HEK293T (cell line): ENCODE results near the gene RIPK3.

Experiments used
- CTCF ChIA-PET: fragments of 350-600 bp; formaldehyde crosslinking; extraction: SDS; loops from one replicate; lab custom pipeline; 2021; ENCODE audit warnings: antibody characterized with exemption, inconsistent platforms; lab: Yijun Ruan, JAX
- POLR2A ChIA-PET: fragments of 350-600 bp; formaldehyde crosslinking; extraction: SDS; loops from one replicate; lab custom pipeline; 2020; ENCODE audit warnings: antibody characterized with exemption, inconsistent platforms; lab: Yijun Ruan, JAX
- DNase-seq: peaks from one replicate; pipeline ENCODE4 v3.0.0; 2012; ENCODE audit warnings: mixed read lengths; ENCODE audit errors: extremely low spot score
- ARNT ChIP-seq: fragments of 450-650 bp; IDR thresholded peaks from 2 replicates; pipeline ENCODE4 v1.6.1; 2017; ENCODE audit warnings: mild to moderate bottlenecking
- BHLHE40 ChIP-seq: fragments of 450-650 bp; IDR thresholded peaks from 2 replicates; pipeline ENCODE4 v1.6.1; 2016; ENCODE audit warnings: mild to moderate bottlenecking, moderate library complexity, borderline replicate concordance
- CTBP1 ChIP-seq: fragments of 450-650 bp; IDR thresholded peaks from 2 replicates; pipeline ENCODE4 v1.6.1; 2016; ENCODE audit warnings: borderline replicate concordance
- ELF4 ChIP-seq: fragments of 450-650 bp; IDR thresholded peaks from 2 replicates; pipeline ENCODE4 v1.6.1; 2017; ENCODE audit warnings: antibody characterized with exemption
- FOXA1 ChIP-seq: fragments of 450-650 bp; IDR thresholded peaks from 2 replicates; pipeline ENCODE4 v1.6.1; 2016; ENCODE audit warnings: mild to moderate bottlenecking
- FOXK2 ChIP-seq: fragments of 450-650 bp; IDR thresholded peaks from 2 replicates; pipeline ENCODE4 v1.6.1; 2016; ENCODE audit warnings: mild to moderate bottlenecking
- FOXM1 ChIP-seq: fragments of 450-650 bp; IDR thresholded peaks from 2 replicates; pipeline ENCODE4 v1.6.1; 2017; ENCODE audit warnings: mild to moderate bottlenecking, borderline replicate concordance
- HDGF ChIP-seq: fragments of 450-650 bp; IDR thresholded peaks from 2 replicates; pipeline ENCODE4 v1.6.1; 2017; ENCODE audit warnings: antibody characterized with exemption, borderline replicate concordance
- L3MBTL2 ChIP-seq: fragments of 450-650 bp; conservative IDR thresholded peaks from 2 replicates; pipeline ENCODE4 v1.6.1; 2016; ENCODE audit warnings: mild to moderate bottlenecking
- LEF1 ChIP-seq: fragments of 450-650 bp; IDR thresholded peaks from 2 replicates; pipeline ENCODE4 v1.6.1; 2017; ENCODE audit warnings: mild to moderate bottlenecking, borderline replicate concordance
- NFRKB ChIP-seq: fragments of 450-650 bp; IDR thresholded peaks from 2 replicates; pipeline ENCODE4 v1.6.1; 2016; ENCODE audit warnings: mild to moderate bottlenecking, moderate library complexity
- PKNOX1 ChIP-seq: fragments of 450-650 bp; IDR thresholded peaks from 2 replicates; pipeline ENCODE4 v1.6.1; 2016
- SP1 ChIP-seq: fragments of 450-650 bp; IDR thresholded peaks from 2 replicates; pipeline ENCODE4 v1.6.1; 2017
- SUZ12 ChIP-seq: fragments of 450-650 bp; IDR thresholded peaks from 2 replicates; pipeline ENCODE4 v1.6.1; 2016; ENCODE audit warnings: mild to moderate bottlenecking
- TARDBP ChIP-seq: fragments of 450-650 bp; IDR thresholded peaks from 2 replicates; pipeline ENCODE4 v1.6.1; 2016
- ZNF384 ChIP-seq: fragments of 450-650 bp; IDR thresholded peaks from 2 replicates; pipeline ENCODE4 v1.6.1; 2016

RIPK3 gene

GRCh38 chr14:24338843-24339242, 948 bp downstream of the RIPK3 start:
- TF ChIP-seq BHLHE40: no peak
- TF ChIP-seq FOXM1: no peak
- no peak for TF ChIP-seq TARDBP
- TF ChIP-seq SUZ12: no peak
- no peak for TF ChIP-seq NFRKB
- TF ChIP-seq HDGF: no peak
- TF ChIP-seq L3MBTL2: no peak
- no peak for TF ChIP-seq ARNT
- no peak for TF ChIP-seq ZNF384
- no peak for TF ChIP-seq ELF4
- no peak for TF ChIP-seq CTBP1
- no peak for TF ChIP-seq FOXA1
- no peak for TF ChIP-seq PKNOX1
- ChIA-PET CTCF (interaction anchor here (3.2 kb wide), 1 partner anchor 93 kb away, joined by 13 read pairs; no protein-coding TSS in a partner anchor), POLR2A (interaction anchor here (0.7 to 1.0 kb wide), 3 partner anchors 8 to 93 kb away, joined by 3 read pairs; partner anchors contain the start of gene KHNYN)
- no peak for DNase-seq

- POLR2A ChIA-PET: interaction anchor here (0.6 to 1.5 kb wide), 6 partner anchors 9 to 104 kb away, joined by 3 to 4 read pairs (median 3); partner anchors contain the start of gene KHNYN
- DNase-seq: no peak
- CTCF ChIA-PET: interaction anchor here (1.3 to 3.2 kb wide), 2 partner anchors 94 to 99 kb away, joined by 5 to 13 read pairs; no protein-coding TSS in a partner anchor
- TF ChIP-seq LEF1 (no peak), L3MBTL2 (no peak)
Observed at GRCh38 chr14:24337824-24338175, 2.0 kb downstream of the RIPK3 start.

- POLR2A ChIA-PET: interaction anchor here (0.6 to 2.4 kb wide), 5 partner anchors 93 to 105 kb away, joined by 3 to 9 read pairs (median 4); partner anchors contain the start of genes CBLN3 and KHNYN
- no peak for DNase-seq
- TF ChIP-seq PKNOX1 (no peak), L3MBTL2 (no peak), ELF4 (no peak), CTBP1 (no peak), LEF1 (no peak), BHLHE40 (no peak), SP1 (no peak), ARNT (no peak), ZNF384 (no peak), FOXA1 (no peak), TARDBP (no peak), SUZ12 (no peak), NFRKB (no peak)
- CTCF ChIA-PET: interaction anchor here (1.3 to 3.2 kb wide), 3 partner anchors 8 to 99 kb away, joined by 5 to 13 read pairs (median 6); no protein-coding TSS in a partner anchor
Observed at GRCh38 chr14:24337144-24337823, 2.5 kb downstream of the RIPK3 start.

DNA sequence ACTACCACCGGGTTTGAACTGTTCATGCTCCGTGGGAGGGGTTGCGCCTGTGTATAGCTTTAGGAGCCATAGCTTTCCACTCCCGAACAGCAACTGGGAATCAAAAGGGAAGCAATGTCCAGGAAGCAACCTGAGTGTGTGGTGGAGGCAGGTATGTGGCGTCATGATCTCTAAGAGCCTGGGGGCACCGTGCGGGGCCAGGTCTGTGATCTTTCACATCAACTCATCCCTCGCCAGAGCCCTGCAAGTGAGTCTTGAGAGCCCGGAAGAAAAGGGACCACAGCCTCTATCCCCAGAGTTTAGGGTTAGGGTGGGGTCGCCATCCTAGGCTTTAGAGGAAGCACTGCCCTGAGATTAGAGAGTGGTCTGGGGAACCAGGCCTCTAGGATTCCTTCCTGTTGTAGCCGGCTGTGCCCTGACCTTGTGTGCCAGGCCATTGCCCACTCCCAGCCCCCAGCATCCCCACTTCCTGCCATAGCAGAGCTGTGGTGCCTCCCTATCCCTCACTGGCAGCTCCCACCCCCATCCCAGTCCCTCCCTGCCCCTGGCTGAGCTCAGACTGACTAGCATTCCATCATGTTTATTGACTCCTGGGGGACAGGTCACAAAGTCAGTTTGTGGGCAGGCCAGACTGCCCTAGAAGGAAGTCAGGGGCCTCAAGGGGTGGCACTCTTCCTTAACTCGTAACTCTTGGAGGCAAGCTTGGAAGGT, 4.2 kb downstream of the RIPK3 start:
- ChIA-PET POLR2A (interaction anchor here (1.1 to 2.4 kb wide), 2 partner anchors 94 to 96 kb away, joined by 5 to 9 read pairs; partner anchors contain the start of genes CBLN3 and KHNYN), CTCF (interaction anchor here (1.0 to 9.6 kb wide), 4 partner anchors 10 to 100 kb away, joined by 3 to 145 read pairs (median 4); partner anchors contain the start of genes CBLN3 and KHNYN)
- DNase-seq: no peak
- TF ChIP-seq SUZ12 (no peak), CTBP1 (no peak), ARNT (no peak), FOXM1 (no peak), SP1 (no peak), NFRKB (no peak), PKNOX1 (no peak), TARDBP (no peak), BHLHE40 (no peak), ZNF384 (no peak), FOXK2 (no peak), ELF4 (no peak), HDGF (no peak), L3MBTL2 (no peak), LEF1 (no peak), FOXA1 (no peak)

DNA sequence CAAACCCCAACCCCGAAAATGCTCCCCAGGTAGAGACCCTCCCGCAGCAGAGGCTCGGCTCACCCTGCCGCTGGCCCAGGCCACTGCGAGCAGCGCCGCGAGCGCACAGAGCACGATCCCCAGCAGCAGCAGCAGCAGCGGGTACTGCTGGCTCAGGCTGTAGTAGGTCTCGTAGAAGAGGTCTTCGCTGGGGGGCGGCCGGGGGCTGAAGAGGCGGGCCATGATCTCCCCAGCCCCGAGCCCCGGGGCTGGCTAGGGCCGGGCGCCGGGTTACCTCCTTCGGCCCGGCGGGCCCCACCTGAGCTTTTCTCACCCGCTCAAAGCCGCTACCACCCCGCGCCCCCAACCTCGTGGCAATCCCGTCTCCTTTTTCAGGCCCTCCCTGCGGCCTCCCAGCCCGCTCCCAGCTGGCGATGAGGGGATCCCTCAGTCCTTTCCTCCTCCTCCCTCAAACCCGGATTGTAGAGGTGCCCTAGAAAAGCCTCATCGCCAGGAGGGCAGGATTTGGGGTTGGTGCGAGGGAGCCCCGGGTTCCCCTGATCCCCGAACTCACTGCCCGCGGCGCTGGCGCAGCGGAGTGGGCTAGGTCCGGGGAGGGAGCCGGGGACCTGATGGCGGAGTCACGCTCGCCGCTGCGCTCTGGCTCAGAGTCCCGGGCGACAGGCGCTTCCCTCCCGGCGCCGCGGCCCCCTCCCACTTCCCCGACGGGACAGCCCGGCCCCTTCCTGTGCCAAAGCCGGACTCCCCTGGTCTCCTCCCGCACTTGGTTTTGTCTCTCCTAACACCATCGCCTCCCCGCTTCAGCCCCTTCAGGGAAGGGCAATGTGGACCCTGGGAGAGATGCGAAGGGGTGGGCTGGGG, 5.1 kb downstream of the RIPK3 start, which contains the start of gene ADCY4:
Gene ADCY4 (minus strand): TSS at position 641 of the 861 bp plus-strand sequence. CDS start 419 bp downstream, at position 222.
- no peak for DNase-seq
- ChIA-PET CTCF (interaction anchor here (0.7 to 9.6 kb wide), 7 partner anchors 11 to 121 kb away, joined by 3 to 145 read pairs (median 11); partner anchors contain the start of genes CBLN3, CHMP4A, CIDEB and KHNYN), POLR2A (interaction anchor here (1.1 to 2.4 kb wide), 4 partner anchors 95 to 102 kb away, joined by 5 to 37 read pairs (median 8); partner anchors contain the start of genes CBLN3 and KHNYN)
- TF ChIP-seq ELF4: no peak
- TF ChIP-seq BHLHE40: no peak
- no peak for TF ChIP-seq SUZ12
- TF ChIP-seq LEF1: no peak
- TF ChIP-seq FOXK2: no peak
